Measurements from ENCODE around the gene ADAM10. TPM values are rescaled to one million over a fixed set of nuclear protein-coding genes. Genes with fewer than 3 reads are reported as not detected.

Gene ADAM10
- total RNA-seq, 1 experiment from 2014 or later: 107 TPM

- DNase-seq (ENCODE audit: low read depth): no peak
Observed at GRCh38 chr15:58553365-58553918, 196.1 kb downstream of the ADAM10 start.

DNA sequence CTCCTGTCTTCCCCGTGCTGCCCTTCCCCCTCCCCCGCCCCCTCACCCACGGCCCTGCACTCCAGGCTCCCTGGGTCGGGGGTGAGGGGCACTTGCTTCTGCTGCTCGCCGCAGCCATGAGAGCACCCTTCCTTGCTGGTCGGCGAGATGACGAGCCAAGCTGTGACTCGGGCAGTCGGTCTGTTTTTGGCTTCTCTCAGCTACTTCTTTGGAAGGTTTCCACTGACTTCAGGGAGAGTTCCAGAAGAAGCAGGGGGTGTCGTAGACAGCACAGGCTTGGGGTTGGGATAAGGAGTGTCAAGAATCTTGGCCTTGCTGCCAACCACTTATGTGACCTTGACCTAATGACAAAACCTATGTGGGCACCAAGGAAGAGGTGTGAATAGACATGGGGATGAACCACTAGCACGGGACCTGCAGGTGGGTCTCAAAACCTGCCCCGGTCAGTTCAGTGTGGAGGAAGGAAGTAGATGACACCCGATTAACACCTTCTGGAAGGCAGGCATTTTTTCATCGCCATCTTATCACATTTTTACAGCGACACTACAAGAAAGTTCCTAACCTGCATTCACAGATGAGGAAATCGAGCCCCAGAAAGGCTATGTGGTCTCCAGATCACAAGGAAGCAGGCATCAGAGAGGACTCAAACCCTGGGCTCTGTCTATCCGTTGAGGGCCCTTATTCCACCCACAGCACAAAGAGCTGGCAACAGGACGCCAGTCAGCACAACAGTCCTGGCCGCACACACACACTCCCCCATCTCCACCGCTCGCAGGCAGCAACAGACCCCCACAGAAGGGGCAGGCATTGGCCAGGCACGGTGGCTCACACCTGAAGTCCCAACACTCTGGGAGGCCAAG is 196.8 kb downstream of the ADAM10 start:
- no peak for DNase-seq (ENCODE audit: low read depth)

- DNase-seq (ENCODE audit: low read depth): peak; percentile 92
Observed at GRCh38 chr15:58551764-58552504, 197.6 kb downstream of the ADAM10 start.

DNA sequence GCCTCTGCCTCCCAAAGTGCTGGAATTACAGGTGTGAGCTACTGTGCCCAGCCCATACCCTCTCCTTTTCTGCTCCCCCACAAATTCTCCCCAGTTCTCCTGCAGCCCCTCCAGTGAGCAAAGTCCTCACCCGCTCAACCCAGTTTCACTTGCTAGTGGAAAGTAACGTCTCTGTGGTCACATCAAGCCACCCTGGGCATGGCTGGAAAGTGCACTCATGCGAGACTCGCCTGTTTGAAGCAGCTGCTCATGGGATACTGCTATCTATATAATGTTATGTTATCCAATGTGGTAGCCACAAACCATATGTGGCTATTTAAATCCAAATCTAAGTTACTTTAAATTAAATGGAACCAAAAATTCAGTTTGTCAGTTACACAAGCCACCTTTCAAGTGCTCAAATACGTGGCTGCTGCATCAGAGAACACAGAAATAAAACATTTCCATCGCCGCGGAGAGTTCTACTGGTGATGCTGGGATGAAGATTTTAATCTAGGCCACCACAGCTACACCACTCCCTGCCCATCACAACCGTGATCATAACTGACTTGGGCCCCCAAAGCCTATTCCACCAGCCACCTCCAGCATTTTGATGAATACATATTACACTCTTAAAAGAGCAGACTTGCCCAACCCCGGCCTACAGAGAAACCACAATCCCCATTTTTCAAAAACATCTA is 198.3 kb downstream of the ADAM10 start:
- no peak for DNase-seq (ENCODE audit: low read depth)

GRCh38 chr15:58549785-58550074 is 199.8 kb downstream of the ADAM10 start:
- DNase-seq (ENCODE audit: low read depth): no peak

DNA sequence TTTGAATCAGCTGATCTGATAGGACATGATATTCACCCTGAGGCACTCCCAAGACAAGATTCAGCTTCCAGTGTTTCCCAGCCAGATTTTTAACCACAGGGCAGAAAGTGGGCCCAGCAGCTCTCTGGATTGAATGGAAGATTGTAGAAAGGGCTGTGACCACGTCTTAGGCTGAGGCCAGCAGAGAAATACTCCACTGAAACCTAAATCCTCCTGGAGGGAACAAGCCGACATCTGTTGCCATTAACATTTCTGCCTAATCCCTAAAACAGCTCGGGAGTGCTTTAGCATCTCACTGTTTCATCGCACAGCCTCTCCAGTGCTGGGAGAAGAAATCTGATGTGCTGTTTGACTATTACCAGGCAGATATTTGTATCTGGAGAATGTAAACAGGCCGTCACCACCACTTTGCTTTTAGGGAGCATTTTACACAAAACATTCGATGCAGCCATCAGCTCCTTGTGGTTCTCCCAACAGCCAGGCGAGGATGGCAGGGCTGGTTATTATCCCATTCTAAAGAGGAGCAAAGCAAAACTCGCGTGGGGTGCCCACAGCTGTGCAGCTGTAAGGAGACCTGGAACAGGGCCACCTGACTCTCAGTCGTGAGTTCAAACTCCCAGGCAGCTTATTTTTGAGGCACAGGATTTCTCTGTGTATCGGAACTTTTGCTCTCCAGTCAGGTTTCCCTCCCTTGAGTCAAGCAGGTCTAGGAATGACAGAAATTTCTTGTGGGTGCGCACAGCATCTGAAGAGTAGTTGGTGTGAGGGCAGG is 200.3 kb downstream of the ADAM10 start:
- peak; percentile 49 for DNase-seq (ENCODE audit: low read depth)

- no peak for DNase-seq (ENCODE audit: low read depth)
Observed at GRCh38 chr15:58548308-58549012, 201.0 kb downstream of the ADAM10 start.

DNA sequence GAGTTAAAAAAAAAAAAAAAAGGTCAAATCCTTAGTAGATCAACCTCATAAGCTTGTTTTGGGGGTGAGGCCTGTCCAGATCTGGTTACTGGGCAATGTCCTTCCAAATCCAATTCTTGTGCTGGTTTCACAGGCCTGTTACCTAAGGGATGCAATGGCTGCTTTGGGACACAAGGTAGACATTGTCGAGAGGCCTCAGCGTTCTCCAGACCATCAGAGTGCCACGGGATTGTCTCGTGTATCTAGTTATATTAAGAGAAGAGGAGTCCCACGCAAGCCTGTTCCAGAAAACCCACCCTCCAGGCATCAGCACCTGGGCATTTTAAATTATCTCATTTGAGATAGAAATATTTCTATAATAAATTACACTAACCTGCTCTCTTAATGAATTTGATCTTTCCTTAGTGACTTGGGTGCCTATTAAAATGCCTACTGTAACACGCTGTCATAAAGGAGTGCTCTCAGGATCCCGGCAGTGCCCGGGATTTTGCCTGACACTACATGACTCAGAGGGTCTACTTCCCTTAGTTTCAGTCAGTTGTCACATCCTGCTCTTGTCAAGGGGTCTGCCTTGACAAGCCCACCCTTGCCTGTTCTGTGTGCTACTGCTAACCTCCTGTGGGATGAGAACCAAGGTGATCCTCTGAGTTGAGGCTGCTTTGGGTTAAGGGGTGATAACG is 201.7 kb downstream of the ADAM10 start:
- peak; percentile 17 for DNase-seq (ENCODE audit: low read depth)

GRCh38 chr15:58546635-58547627 is 202.6 kb downstream of the ADAM10 start:
- DNase-seq (ENCODE audit: low read depth): peak; percentile 99

- DNase-seq (ENCODE audit: low read depth): peak; percentile 89
Observed at GRCh38 chr15:58546066-58546591, 203.4 kb downstream of the ADAM10 start.

GRCh38 chr15:58545307-58546065 is 204.0 kb downstream of the ADAM10 start:
- peak; percentile 96 for DNase-seq (ENCODE audit: low read depth)

DNA sequence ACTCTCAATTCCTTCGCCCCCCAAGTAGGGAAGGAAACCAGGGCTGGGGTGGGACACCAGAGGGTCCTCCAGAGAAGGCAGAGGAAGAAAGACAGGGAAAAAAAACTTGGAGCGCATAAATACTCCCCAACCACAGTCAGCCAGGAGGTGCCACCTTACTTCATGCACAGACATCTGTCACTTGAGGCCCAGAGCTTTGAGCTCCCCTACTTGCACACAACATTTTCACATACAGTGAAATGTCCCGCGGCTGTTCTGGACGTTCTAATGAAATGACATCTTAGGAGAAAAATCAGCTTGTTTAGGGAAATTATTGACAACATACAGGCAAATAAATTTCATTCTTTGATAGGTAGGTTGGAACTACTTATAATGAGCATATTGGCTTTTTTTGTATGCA is 204.8 kb downstream of the ADAM10 start:
- no peak for DNase-seq (ENCODE audit: low read depth)

- no peak for DNase-seq (ENCODE audit: low read depth)
Observed at GRCh38 chr15:58543664-58544335, 205.7 kb downstream of the ADAM10 start.

DNA sequence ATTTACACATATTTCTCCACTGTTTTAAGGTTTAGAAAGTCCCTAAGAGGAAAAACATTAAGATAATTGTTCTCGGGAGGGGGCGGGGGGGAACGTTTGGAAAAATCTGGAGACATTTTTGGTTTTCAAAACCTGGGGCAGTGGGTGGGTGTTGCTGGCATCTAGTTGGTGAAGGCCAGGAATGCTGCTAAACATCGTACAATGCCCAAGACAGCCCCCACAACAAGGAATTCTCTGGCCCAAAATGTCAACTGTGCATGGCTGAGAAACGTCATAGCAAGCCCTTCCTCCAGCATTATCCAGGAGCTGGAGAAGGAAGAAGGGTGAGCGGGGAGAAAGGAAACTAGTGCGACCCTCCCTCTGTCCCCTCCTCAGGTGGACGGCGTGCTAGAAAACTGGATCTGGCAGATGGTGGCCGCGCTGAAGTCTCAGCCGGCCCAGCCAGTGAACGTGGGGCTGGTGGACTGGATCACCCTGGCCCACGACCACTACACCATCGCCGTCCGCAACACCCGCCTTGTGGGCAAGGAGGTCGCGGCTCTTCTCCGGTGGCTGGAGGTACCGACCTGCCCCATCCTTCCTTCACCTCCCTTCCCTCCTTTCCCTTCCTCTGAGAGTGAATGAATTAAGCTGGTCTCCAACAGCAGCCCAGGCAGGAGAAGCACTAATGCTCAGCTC is 208.0 kb downstream of the ADAM10 start:
- DNase-seq (ENCODE audit: low read depth): no peak

DNA sequence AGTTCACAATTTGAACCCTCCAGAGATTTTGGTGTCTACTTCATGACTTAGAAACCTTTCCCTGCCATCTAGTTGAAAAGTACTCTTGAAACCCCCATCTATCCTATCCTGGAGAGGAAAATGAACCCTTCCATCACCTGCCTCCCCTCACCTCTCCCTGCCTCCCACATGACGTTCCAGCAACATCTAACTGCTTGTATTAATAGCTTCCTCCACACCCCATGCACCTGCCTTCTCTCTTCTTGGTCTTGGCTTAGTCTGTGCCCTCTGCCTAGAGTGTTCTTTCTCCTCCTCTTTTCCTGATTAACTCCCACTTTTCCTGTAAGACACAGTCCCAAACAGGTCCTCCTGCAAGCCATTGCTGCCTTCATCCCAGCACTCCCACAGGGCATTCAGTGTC is 210.0 kb downstream of the ADAM10 start:
- DNase-seq (ENCODE audit: low read depth): no peak

GRCh38 chr15:58538901-58539300 is 210.6 kb downstream of the ADAM10 start:
- no peak for DNase-seq (ENCODE audit: low read depth)

Measured in M059J (cell line).